Ectodermal cell (in vitro differentiated cells): ENCODE data around the gene USP24.

Experiments
- H3K27ac ChIP-seq: 2 replicates; pipeline ENCODE4 v1.7.0; 2013; ENCODE audit warnings: mild to moderate bottlenecking, low read depth, low read length; ENCODE audit not compliant: insufficient read depth, poor library complexity, severe bottlenecking
- H3K27me3 ChIP-seq: 2 replicates; pipeline ENCODE4 v1.7.0; 2013; ENCODE audit warnings: mild to moderate bottlenecking, low read length; ENCODE audit not compliant: insufficient read depth, control insufficient read depth, poor library complexity, severe bottlenecking
- H3K36me3 ChIP-seq: one replicate; pipeline ENCODE4 v1.7.0; 2013; ENCODE audit warnings: low read length; ENCODE audit not compliant: control insufficient read depth, insufficient read depth
- H3K4me1 ChIP-seq: one replicate; pipeline ENCODE4 v1.7.0; 2013; ENCODE audit warnings: low read length; ENCODE audit not compliant: control insufficient read depth, insufficient read depth
- H3K4me3 ChIP-seq: 2 replicates; pipeline ENCODE4 v1.7.0; 2013; ENCODE audit warnings: low read depth, low read length, control low read depth; ENCODE audit not compliant: insufficient read depth
- H3K9me3 ChIP-seq: 2 replicates; pipeline ENCODE4 v1.7.0; 2013; ENCODE audit warnings: mild to moderate bottlenecking, low read length, moderate library complexity; ENCODE audit not compliant: control insufficient read depth
- WGBS, 2 experiments: methylation state at CpG; one replicate each; pipeline ENCODE4 v1.1.7; 2013; ENCODE audit warnings: missing lambda C conversion rate in 2 of 2; 5-methylcytosine and 5-hydroxymethylcytosine counted together

USP24 gene

GRCh38 chr1:55043726-55044125 is 171.4 kb downstream of the USP24 start:
- H3K27me3 ChIP-seq = peaks cover 30% of the 10 kb centered on the region
- no peaks in the 10 kb centered on the region for H3K36me3 ChIP-seq
- no peaks in the 10 kb centered on the region for H3K4me1 ChIP-seq
- H3K4me3 ChIP-seq = no peak overlapping the region
- no peaks in the 10 kb centered on the region for H3K9me3 ChIP-seq
- H3K27ac ChIP-seq = no peak overlapping the region
- 92 to 95% methylated on average over 9 of the region's 9 CpGs for WGBS, 2 experiments

DNA sequence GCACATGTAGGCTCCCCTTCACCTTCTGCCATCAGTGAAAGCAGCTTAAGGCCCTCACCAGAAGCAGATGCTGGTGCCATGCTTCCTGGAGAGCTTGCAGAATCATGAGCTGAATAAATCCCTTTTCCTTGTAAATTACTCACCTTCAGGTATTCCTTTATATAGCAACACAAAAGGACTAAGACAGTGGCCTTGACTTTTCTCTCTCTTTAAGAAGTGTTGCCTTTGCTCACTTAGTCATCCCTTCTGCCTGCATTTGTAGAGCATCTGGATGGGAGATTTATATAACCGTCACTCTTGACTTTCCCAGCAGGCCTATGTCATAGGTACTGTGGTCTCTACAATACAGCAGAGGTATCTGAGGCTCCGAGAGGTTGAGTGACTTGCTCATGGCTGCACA is 172.2 kb downstream of the USP24 start:
- H3K4me3 ChIP-seq = no peak overlapping the region
- H3K27ac ChIP-seq = no peak overlapping the region
- H3K27me3 ChIP-seq = peaks cover 38% of the 10 kb centered on the region
- no peaks in the 10 kb centered on the region for H3K36me3 ChIP-seq
- WGBS, 2 experiments = 92 to 98% methylated on average over 2 of the region's 2 CpGs
- H3K4me1 ChIP-seq = no peaks in the 10 kb centered on the region
- no peaks in the 10 kb centered on the region for H3K9me3 ChIP-seq

GRCh38 chr1:55041613-55042012 is 173.6 kb downstream of the USP24 start:
- WGBS, 2 experiments = 66 to 67% methylated on average over 3 of the region's 3 CpGs

GRCh38 chr1:55040933-55041494 is 174.2 kb downstream of the USP24 start:
- no peak overlapping the region for H3K4me3 ChIP-seq
- 84 to 86% methylated on average over 5 of the region's 5 CpGs for WGBS, 2 experiments
- H3K27ac ChIP-seq = no peak overlapping the region

More at GRCh38 chr1:55041613-55042012, 173.6 kb downstream of the USP24 start:
- Histone ChIP-seq H3K27me3 (peaks cover 47% of the 10 kb centered on the region), H3K36me3 (no peaks in the 10 kb centered on the region), H3K27ac (no peak overlapping the region), H3K4me3 (no peak overlapping the region), H3K4me1 (no peaks in the 10 kb centered on the region), H3K9me3 (no peaks in the 10 kb centered on the region)

DNA sequence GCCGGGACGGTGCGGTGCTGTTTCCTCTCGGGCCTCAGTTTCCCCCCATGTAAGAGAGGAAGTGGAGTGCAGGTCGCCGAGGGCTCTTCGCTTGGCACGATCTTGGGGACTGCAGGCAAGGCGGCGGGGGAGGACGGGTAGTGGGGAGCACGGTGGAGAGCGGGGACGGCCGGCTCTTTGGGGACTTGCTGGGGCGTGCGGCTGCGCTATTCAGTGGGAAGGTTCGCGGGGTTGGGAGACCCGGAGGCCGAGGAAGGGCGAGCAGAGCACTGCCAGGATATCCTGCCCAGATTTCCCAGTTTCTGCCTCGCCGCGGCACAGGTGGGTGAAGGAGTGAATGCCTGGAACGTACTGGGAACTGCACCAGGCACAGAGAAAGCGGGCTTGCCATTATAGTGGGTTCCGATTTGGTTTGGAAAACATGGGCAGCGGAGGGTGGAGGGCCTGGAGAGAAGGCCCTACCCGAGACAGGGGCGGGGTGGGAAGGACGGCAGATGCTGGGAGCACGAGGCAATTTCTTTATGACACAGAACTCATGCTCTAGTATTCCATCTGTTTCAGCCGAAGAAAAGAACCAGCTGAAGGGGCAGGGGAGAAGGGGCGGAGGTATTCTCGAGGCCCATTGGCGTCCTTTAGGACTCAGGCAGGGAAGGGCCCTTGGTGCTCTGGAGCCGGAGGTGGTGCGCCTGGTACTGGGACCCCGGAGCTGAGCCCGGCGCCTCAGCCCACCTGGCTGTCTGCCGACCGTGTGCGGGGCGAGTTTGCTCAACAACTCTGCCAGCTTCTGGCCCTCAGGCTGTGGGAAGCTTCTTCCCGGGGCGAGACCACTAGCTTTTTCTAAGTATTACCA is 174.9 kb downstream of the USP24 start:
- WGBS, 2 experiments = 53 to 57% methylated on average over 49 of the region's 49 CpGs
- Histone ChIP-seq H3K27me3 (peaks cover 47% of the 10 kb centered on the region), H3K36me3 (no peaks in the 10 kb centered on the region), H3K9me3 (no peaks in the 10 kb centered on the region), H3K27ac (no peak overlapping the region), H3K4me1 (no peaks in the 10 kb centered on the region), H3K4me3 (peak overlapping the region; percentile 37)

More at GRCh38 chr1:55040933-55041494, 174.2 kb downstream of the USP24 start:
- no peaks in the 10 kb centered on the region for H3K36me3 ChIP-seq
- H3K4me1 ChIP-seq = no peaks in the 10 kb centered on the region
- peaks cover 47% of the 10 kb centered on the region for H3K27me3 ChIP-seq
- H3K9me3 ChIP-seq = no peaks in the 10 kb centered on the region

GRCh38 chr1:55039342-55040082 is 175.7 kb downstream of the USP24 start, which contains the start of gene PCSK9:
PCSK9 (plus strand) TSS chr1:55039548; CDS start chr1:55039838, 290 bp downstream.
- Histone ChIP-seq H3K36me3 (no peaks in the 10 kb centered on the region), H3K4me1 (no peaks in the 10 kb centered on the region), H3K9me3 (no peaks in the 10 kb centered on the region), H3K27me3 (peaks cover 47% of the 10 kb centered on the region), H3K4me3 (peak within 1 kb of the TSS; percentile 37), H3K27ac (no peak within 1 kb of the TSS)
- WGBS, 2 experiments = 22 to 25% methylated on average over 67 of the region's 67 CpGs

DNA sequence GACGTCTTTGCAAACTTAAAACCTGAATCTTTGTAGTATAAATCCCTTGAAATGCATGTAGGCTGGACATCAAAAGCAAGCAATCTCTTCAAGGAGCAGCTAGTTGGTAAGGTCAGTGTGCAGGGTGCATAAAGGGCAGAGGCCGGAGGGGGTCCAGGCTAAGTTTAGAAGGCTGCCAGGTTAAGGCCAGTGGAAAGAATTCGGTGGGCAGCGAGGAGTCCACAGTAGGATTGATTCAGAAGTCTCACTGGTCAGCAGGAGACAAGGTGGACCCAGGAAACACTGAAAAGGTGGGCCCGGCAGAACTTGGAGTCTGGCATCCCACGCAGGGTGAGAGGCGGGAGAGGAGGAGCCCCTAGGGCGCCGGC is 176.2 kb downstream of the USP24 start:
- no peak overlapping the region for H3K27ac ChIP-seq
- peak overlapping the region; percentile 37 for H3K4me3 ChIP-seq
- WGBS, 2 experiments = 44 to 49% methylated on average over 9 of the region's 9 CpGs
- no peaks in the 10 kb centered on the region for H3K9me3 ChIP-seq
- peaks cover 47% of the 10 kb centered on the region for H3K27me3 ChIP-seq
- no peaks in the 10 kb centered on the region for H3K4me1 ChIP-seq
- H3K36me3 ChIP-seq = no peaks in the 10 kb centered on the region

- Histone ChIP-seq H3K9me3 (no peaks in the 10 kb centered on the region), H3K4me1 (no peaks in the 10 kb centered on the region), H3K27ac (no peak overlapping the region), H3K27me3 (peaks cover 47% of the 10 kb centered on the region), H3K4me3 (no peak overlapping the region), H3K36me3 (no peaks in the 10 kb centered on the region)
- 94 to 95% methylated on average over 3 of the region's 3 CpGs for WGBS, 2 experiments
Observed at GRCh38 chr1:55038552-55038838, 176.7 kb downstream of the USP24 start.

DNA sequence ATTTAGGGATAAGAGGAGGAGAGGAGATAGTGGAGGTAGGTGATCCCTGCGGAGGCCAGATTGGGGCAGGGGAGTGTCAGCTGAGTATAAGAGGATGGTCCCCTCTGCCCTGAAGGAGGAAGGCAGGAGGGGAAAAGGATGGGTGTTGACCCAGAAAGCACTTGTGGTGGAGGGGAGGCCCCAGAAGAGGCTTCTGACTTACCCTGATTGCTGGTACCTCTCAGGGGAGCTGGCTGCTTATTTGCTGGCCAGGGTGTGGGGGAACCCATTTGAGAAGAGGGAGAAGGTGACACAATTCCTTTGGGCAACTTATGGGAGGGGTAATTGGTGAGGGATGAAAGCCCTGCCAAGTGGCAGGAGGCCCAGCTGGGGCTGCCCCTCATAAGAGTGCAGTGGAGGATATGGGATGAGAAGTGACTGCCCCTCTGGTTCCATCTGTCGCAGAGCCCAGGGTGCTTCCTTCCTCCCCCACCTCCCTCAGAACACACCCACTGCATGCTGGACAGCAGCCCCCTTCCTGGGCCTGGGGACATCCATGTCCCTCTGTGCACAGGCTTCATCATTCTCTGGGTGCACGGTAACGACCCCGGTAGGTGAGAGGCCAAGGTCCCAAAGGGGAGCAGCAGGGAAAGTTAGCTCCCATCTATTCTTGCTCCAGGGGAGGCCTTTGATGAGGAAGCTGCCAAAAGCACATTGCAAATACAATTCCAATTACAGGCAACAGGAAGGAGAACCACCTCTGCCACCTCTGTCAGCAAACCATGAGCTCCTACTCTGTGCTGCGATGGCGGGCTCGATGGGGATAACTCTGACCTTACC is 177.2 kb downstream of the USP24 start:
- no peaks in the 10 kb centered on the region for H3K4me1 ChIP-seq
- H3K4me3 ChIP-seq = no peak overlapping the region
- WGBS, 2 experiments = 87 to 90% methylated on average over 8 of the region's 8 CpGs
- H3K36me3 ChIP-seq = no peaks in the 10 kb centered on the region
- H3K27me3 ChIP-seq = peaks cover 47% of the 10 kb centered on the region
- no peaks in the 10 kb centered on the region for H3K9me3 ChIP-seq
- no peak overlapping the region for H3K27ac ChIP-seq
